ENCODE data around the gene ANKMY1. TPM values are rescaled to one million over a fixed set of nuclear protein-coding genes. Genes with fewer than 3 reads are reported as not detected.
A peak's percentile ranks its signal among the peaks of the same experiment; 100 is the strongest.

ANKMY1 gene
- total and polyA plus RNA-seq, 2 of the 13 experiments (the other 11 are each of a cell fraction or from before 2014, with no cell fraction given) = 11.7 to 18.8 TPM

DNA sequence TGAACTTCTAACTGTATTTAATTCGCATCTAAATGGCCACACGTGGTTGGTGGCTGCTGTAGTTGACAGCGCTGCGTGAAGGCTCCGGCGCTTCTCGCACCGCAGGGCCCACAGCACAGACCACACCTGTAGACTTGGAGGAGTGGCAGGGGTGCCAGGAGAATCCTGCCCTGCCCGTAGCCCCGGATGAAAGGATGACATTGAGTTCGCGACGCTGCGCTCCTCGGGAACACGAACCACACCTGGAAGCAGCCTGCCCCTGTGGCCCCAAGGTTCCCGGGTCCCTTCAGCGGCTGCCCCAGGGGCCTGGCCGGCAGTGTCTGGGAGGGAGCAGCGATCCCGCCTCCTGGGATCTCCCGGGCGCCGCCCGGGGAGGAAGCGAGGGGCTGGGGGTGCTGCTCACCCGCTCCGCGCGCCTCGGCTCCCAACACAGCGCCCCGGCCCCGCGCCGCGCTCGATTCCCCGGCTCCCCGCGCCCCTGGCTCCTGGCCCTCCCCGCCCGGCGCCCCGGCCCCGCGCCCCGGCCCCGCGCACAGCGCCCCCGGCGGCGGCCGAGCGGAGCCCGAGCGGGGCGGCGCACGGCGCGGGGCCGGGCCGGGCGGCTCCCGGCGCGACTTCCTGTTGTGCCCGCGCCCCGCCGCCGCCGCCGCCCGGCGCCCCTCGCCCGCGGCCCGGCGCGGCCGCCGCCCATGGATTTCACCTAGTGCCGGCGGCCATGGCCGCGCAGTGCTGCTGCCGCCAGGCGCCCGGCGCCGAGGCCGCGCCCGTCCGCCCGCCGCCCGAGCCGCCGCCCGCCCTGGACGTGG lies 10.3 kb upstream of the ANKMY1 start, which contains the start of gene RNPEPL1 (continued):
- no peak for TF ChIP-seq MTA1 (CRISPR knock-in tag; IDR thresholded peaks at IDR 0.05; ENCODE audit: borderline replicate concordance)
- TF ChIP-seq ISX (CRISPR knock-in tag; conservative IDR thresholded peaks at IDR 0.05) = no peak
- no peak for TF ChIP-seq EHMT2 (IDR thresholded peaks at IDR 0.05; ENCODE audit: borderline replicate concordance, low read depth, low read length)
- peak; percentile 56; the same call in 1 of the 2 replicates for TF ChIP-seq GABPB1 (CRISPR knock-in tag; IDR thresholded peaks at IDR 0.05)
- TF ChIP-seq ZFP62 (CRISPR knock-in tag; IDR thresholded peaks at IDR 0.05) = no peak
- TF ChIP-seq REL (CRISPR knock-in tag; conservative IDR thresholded peaks at IDR 0.05) = no peak
- TF ChIP-seq, protein P1, sequence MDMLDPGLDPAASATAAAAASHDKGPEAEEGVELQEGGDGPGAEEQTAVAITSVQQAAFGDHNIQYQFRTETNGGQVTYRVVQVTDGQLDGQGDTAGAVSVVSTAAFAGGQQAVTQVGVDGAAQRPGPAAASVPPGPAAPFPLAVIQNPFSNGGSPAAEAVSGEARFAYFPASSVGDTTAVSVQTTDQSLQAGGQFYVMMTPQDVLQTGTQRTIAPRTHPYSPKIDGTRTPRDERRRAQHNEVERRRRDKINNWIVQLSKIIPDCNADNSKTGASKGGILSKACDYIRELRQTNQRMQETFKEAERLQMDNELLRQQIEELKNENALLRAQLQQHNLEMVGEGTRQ (IDR thresholded peaks at IDR 0.05; ENCODE audit: low read depth, low read length) = no peak
- TF ChIP-seq, protein P1 (CRISPR knock-in tag; IDR thresholded peaks at IDR 0.05; ENCODE audit: borderline replicate concordance) = no peak
- TF ChIP-seq HDAC1 (CRISPR knock-in tag; IDR thresholded peaks at IDR 0.05) = peak; percentile 79
- TF ChIP-seq ZNF546 (CRISPR knock-in tag; conservative IDR thresholded peaks at IDR 0.05) = peak; percentile 34; the same call in 1 of the 2 replicates
- peak; percentile 8; the same call in 1 of the 2 replicates for TF ChIP-seq ZNF567 (CRISPR knock-in tag; IDR thresholded peaks at IDR 0.05; ENCODE audit: borderline replicate concordance)
- peak; percentile 55; the same call in 1 of the 2 replicates for TF ChIP-seq ZNF598 (CRISPR knock-in tag; IDR thresholded peaks at IDR 0.05; ENCODE audit: borderline replicate concordance)
- TF ChIP-seq HIVEP1 (CRISPR knock-in tag; IDR thresholded peaks at IDR 0.05) = 0 out of 2 replicates have a peak, but pooled peaks have one; percentile 34
- TF ChIP-seq ZNF180 (CRISPR knock-in tag; IDR thresholded peaks at IDR 0.05; ENCODE audit: borderline replicate concordance, low read depth) = no peak
- TF ChIP-seq ZNF510 (CRISPR knock-in tag; IDR thresholded peaks at IDR 0.05; ENCODE audit: low read depth) = no peak
- peak; percentile 44; the same call in 1 of the 2 replicates for TF ChIP-seq NR2F2 (IDR thresholded peaks at IDR 0.05; ENCODE audit: borderline replicate concordance, low read depth)

All from HepG2 (cell line).